Activated CD8-positive, alpha-beta T cell treated with anti-CD3 and anti-CD28 coated beads, Interleukin-2, amount 10 ng/mL, durations not matched to agents 7 days and 5 days (primary cell): ENCODE results near the gene CSRP2. TPM values are rescaled to one million over a fixed set of nuclear protein-coding genes. Genes with fewer than 3 reads are reported as not detected.

ENCODE experiments used
- ATAC-seq: fragments of 150-1000 bp; cut with Tn5 transposase; one replicate; pipeline ENCODE4 v1.10.0; 2021; ENCODE audit warnings: moderate library complexity
- CTCF ChIA-PET: fragments of 350-600 bp; sonication (Branson Sonifier 250); formaldehyde crosslinking; loops from one replicate; lab custom pipeline; 2021; ENCODE audit warnings: antibody characterized with exemption; lab: Charles Lee
- POLR2A ChIA-PET: fragments of 350-600 bp; sonication (Branson Sonifier 250); formaldehyde crosslinking; loops from one replicate; lab custom pipeline; 2021; ENCODE audit warnings: antibody characterized with exemption; lab: Charles Lee
- DNase-seq: peaks from one replicate; pipeline ENCODE4 v3.0.0-alpha.2; 2020
- H3K27ac Mint-ChIP-seq: one replicate; pipeline ENCODE4 v1.8.0; 2021; ENCODE audit warnings: mild to moderate bottlenecking, mixed read lengths
- H3K27me3 Mint-ChIP-seq: one replicate; pipeline ENCODE4 v1.8.0; 2021; ENCODE audit warnings: low read depth, mixed read lengths
- H3K36me3 Mint-ChIP-seq: one replicate; pipeline ENCODE4 v1.8.0; 2021; ENCODE audit warnings: low read depth, mixed read lengths
- H3K4me1 Mint-ChIP-seq: one replicate; pipeline ENCODE4 v1.8.0; 2021; ENCODE audit warnings: low read depth, mixed read lengths
- H3K4me3 Mint-ChIP-seq: one replicate; pipeline ENCODE4 v1.8.0; 2021; ENCODE audit warnings: mild to moderate bottlenecking, mixed read lengths
- H3K9me3 Mint-ChIP-seq: one replicate; pipeline ENCODE4 v1.8.0; 2022; ENCODE audit warnings: mixed read lengths; ENCODE audit not compliant: insufficient read depth
- total RNA-seq, 2 experiments: library from RNA; stranded (reverse); gene quantifications; one replicate each; pipeline ENCODE4 v1.2.3, GENCODE V29; 2021

Gene CSRP2
- total RNA-seq, 2 experiments from 2014 or later, result 0.47 TPM; not detected in 1

GRCh38 chr12:76848132-76848531 is 30.7 kb downstream of the CSRP2 start:
- ChIA-PET POLR2A (no interaction called here), CTCF (no interaction called here)
- no peaks in the 10 kb centered on the region for H3K27me3 Mint-ChIP-seq
- H3K9me3 Mint-ChIP-seq, result no peaks in the 10 kb centered on the region
- no peaks in the 10 kb centered on the region for H3K4me1 Mint-ChIP-seq
- H3K27ac Mint-ChIP-seq, result no peak overlapping the region
- peaks cover 24% of the 10 kb centered on the region for H3K36me3 Mint-ChIP-seq
- no peak overlapping the region for H3K4me3 Mint-ChIP-seq
- no peak for ATAC-seq
- no peak for DNase-seq

- H3K27ac Mint-ChIP-seq, result no peak overlapping the region
- no peaks in the 10 kb centered on the region for H3K4me1 Mint-ChIP-seq
- H3K36me3 Mint-ChIP-seq, result peaks cover 21% of the 10 kb centered on the region
- H3K27me3 Mint-ChIP-seq, result no peaks in the 10 kb centered on the region
- H3K4me3 Mint-ChIP-seq, result no peak overlapping the region
- ChIA-PET CTCF (no interaction called here), POLR2A (no interaction called here)
- DNase-seq, result no peak
- ATAC-seq, result no peak
- no peaks in the 10 kb centered on the region for H3K9me3 Mint-ChIP-seq
Measured at GRCh38 chr12:76847260-76847659, 31.6 kb downstream of the CSRP2 start.

DNA sequence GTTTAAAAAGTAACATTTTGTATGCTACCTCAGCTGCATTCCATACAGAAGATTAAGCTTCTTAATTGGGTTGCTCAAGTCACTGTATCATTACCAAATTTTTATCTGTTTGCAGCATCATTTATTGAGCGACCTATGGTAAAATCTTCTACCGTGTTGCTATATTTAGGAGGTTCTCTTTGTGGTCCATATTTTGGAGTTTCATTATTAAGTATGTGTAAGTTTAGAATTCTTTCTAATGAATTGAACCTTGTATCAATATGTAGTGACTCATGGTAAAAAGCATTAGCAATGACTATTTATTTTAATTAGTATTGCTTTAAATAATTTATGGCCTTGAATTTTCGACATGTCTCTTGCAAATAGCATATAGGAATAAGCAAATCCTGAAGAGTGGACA is 42.2 kb downstream of the CSRP2 start:
- Mint-ChIP-seq H3K4me3 (no peak overlapping the region), H3K27ac (no peak overlapping the region), H3K4me1 (no peaks in the 10 kb centered on the region), H3K27me3 (no peaks in the 10 kb centered on the region), H3K9me3 (no peaks in the 10 kb centered on the region), H3K36me3 (peaks cover 6% of the 10 kb centered on the region)
- DNase-seq (no peak), ATAC-seq (no peak)
- CTCF ChIA-PET, result no interaction called here
- POLR2A ChIA-PET, result no interaction called here

GRCh38 chr12:76830436-76830835 is 48.4 kb downstream of the CSRP2 start:
- ATAC-seq (no peak), DNase-seq (no peak)
- H3K9me3 Mint-ChIP-seq, result no peaks in the 10 kb centered on the region
- H3K27ac Mint-ChIP-seq, result no peak overlapping the region
- no peaks in the 10 kb centered on the region for H3K4me1 Mint-ChIP-seq
- ChIA-PET POLR2A (no interaction called here), CTCF (no interaction called here)
- H3K36me3 Mint-ChIP-seq, result peaks cover 22% of the 10 kb centered on the region
- no peaks in the 10 kb centered on the region for H3K27me3 Mint-ChIP-seq
- no peak overlapping the region for H3K4me3 Mint-ChIP-seq

GRCh38 chr12:76820888-76821482 is 57.8 kb downstream of the CSRP2 start:
- CTCF ChIA-PET, result interaction anchor here (1.1 to 1.6 kb wide), 6 partner anchors 28 to 235 kb away, joined by 3 to 6 read pairs (median 3); no protein-coding TSS in a partner anchor
- ATAC-seq, result no peak
- POLR2A ChIA-PET, result no interaction called here

GRCh38 chr12:76813972-76814371 is 64.8 kb downstream of the CSRP2 start:
- CTCF ChIA-PET, result no interaction called here
- no peaks in the 10 kb centered on the region for H3K9me3 Mint-ChIP-seq
- H3K4me3 Mint-ChIP-seq, result no peak overlapping the region
- DNase-seq, result no peak
- no peaks in the 10 kb centered on the region for H3K27me3 Mint-ChIP-seq
- no peak overlapping the region for H3K27ac Mint-ChIP-seq
- ATAC-seq, result no peak
- no peaks in the 10 kb centered on the region for H3K4me1 Mint-ChIP-seq
- H3K36me3 Mint-ChIP-seq, result peaks cover 5% of the 10 kb centered on the region
- POLR2A ChIA-PET, result no interaction called here

More at GRCh38 chr12:76820888-76821482, 57.8 kb downstream of the CSRP2 start:
- Mint-ChIP-seq H3K4me1 (no peaks in the 10 kb centered on the region), H3K27me3 (no peaks in the 10 kb centered on the region), H3K36me3 (peaks cover 2% of the 10 kb centered on the region), H3K9me3 (no peaks in the 10 kb centered on the region), H3K27ac (no peak overlapping the region), H3K4me3 (no peak overlapping the region)
- DNase-seq, result no peak

DNA sequence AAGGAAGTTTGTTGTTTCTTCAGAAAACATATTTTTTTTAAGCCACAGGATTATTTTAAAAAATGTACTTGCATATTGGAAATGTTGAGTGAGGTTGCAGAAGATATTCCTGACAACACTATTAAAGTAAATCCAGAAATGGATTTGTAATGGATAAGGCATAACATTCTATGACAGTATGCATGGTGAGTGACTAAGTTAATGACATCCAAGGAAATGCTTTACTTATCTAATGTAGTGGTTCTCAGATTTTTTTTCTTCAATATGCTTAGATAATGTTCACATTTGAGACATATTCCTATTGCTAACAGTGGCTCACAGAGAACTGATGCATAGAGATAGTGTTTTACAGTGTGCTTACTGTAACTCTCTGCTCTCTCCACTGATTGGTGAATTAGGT is 65.6 kb downstream of the CSRP2 start:
- CTCF ChIA-PET, result no interaction called here
- H3K4me3 Mint-ChIP-seq, result no peak overlapping the region
- peaks cover 5% of the 10 kb centered on the region for H3K36me3 Mint-ChIP-seq
- no peaks in the 10 kb centered on the region for H3K9me3 Mint-ChIP-seq
- H3K27me3 Mint-ChIP-seq, result no peaks in the 10 kb centered on the region
- ATAC-seq, result no peak
- H3K27ac Mint-ChIP-seq, result no peak overlapping the region
- no peak for DNase-seq
- POLR2A ChIA-PET, result no interaction called here
- H3K4me1 Mint-ChIP-seq, result no peaks in the 10 kb centered on the region

- Mint-ChIP-seq H3K4me1 (no peaks in the 10 kb centered on the region), H3K4me3 (no peak overlapping the region), H3K36me3 (peaks cover 5% of the 10 kb centered on the region), H3K27ac (no peak overlapping the region), H3K27me3 (no peaks in the 10 kb centered on the region), H3K9me3 (no peaks in the 10 kb centered on the region)
- DNase-seq (no peak), ATAC-seq (no peak)
- ChIA-PET POLR2A (no interaction called here), CTCF (no interaction called here)
Measured at GRCh38 chr12:76811976-76812375, 66.8 kb downstream of the CSRP2 start.

DNA sequence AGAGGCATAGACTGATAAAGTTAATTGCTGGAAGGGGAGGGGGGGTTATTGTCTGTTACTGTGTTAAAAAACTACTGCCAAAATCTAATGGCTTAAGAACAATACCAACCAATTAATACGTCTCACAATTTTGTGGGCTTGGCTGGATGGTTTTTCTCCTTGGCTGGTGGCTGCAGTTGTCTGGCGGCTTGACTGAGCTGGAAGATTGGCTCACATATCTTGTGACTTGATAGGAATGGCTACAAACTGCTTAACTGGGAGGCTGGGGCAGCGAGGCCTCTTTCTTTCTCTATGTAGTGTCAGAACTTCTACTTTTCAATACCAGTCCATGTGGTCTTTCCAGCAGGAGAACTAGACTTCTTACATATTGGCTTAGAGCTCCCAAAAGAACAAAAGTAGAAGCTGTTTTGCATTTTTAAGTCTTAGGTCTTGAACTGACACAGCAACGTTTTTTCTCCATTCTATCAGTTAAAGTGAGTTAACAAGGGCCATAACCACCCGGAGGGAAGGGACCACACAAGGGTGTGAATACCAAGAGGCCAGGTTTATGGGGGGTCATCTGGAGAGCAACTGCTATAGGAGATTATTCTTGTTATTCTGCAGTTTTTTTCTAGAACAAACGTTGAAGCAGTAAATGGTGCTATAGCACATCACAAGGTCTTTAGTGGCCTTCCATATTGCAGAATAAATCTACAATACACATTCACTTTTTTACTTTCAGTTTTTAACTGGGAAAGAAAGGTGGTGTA is 68.0 kb downstream of the CSRP2 start:
- Mint-ChIP-seq H3K4me3 (no peak overlapping the region), H3K36me3 (peaks cover 7% of the 10 kb centered on the region)
- no peak for ATAC-seq

More for the DNA sequence above, 68.0 kb downstream of the CSRP2 start:
- CTCF ChIA-PET, result interaction anchor here (1.0 kb wide), 1 partner anchor 200 kb away, joined by 4 read pairs; no protein-coding TSS in a partner anchor
- POLR2A ChIA-PET, result no interaction called here
- DNase-seq, result no peak
- Mint-ChIP-seq H3K27ac (no peak overlapping the region), H3K9me3 (no peaks in the 10 kb centered on the region), H3K4me1 (no peaks in the 10 kb centered on the region), H3K27me3 (no peaks in the 10 kb centered on the region)

Other genes starting within 250 kb of the CSRP2 start
- 10 to 100 TPM; 26.6 to 28.1 TPM for gene ZDHHC17, start 114.9 kb downstream of the CSRP2 start, total RNA-seq
- gene E2F7, start 186.6 kb upstream of the CSRP2 start, total RNA-seq, result 10 to 100 TPM; 23.8 to 25.3 TPM